HEK293 (cell line): ENCODE measurements around the gene STK36.

Experiments
- CTCF ChIA-PET: fragments of 350-600 bp; formaldehyde crosslinking; extraction: SDS; loops from one replicate; lab custom pipeline; 2021; ENCODE audit warnings: antibody characterized with exemption; lab: Yijun Ruan, JAX
- POLR2A ChIA-PET: fragments of 300-600 bp; formaldehyde crosslinking; extraction: SDS; loops from one replicate; lab custom pipeline; 2020; ENCODE audit warnings: antibody characterized with exemption, inconsistent platforms; lab: Yijun Ruan, JAX
- H3K27ac ChIP-seq: fragments of 200-500 bp; sonication (Bioruptor generic); 2 replicates; pipeline ENCODE4 v1.5.1; 2014; ENCODE audit warnings: low read depth, low read length, control low read depth, inconsistent platforms; ENCODE audit errors: extremely low read depth
- H3K36me3 ChIP-seq, 2 experiments: fragments of 200-500 bp in 1 of 2; sonication (Bioruptor generic) in 1 of 2; 1 replicate in 1 of 2; 2 replicates in 1 of 2; pipeline ENCODE4 v1.5.1; 2014 to 2017; ENCODE audit warnings: inconsistent platforms in 2 of 2, low read length in 2 of 2; ENCODE audit not compliant: control insufficient read depth in 2 of 2, insufficient read depth in 1 of 2
- H3K4me1 ChIP-seq: fragments of 200-500 bp; sonication (Bioruptor generic); 2 replicates; pipeline ENCODE4 v1.5.1; 2014; ENCODE audit warnings: mild to moderate bottlenecking, low read length, inconsistent platforms; ENCODE audit not compliant: control insufficient read depth, insufficient read depth
- H3K4me3 ChIP-seq: 2 replicates; pipeline ENCODE4 v1.5.1; 2011; ENCODE audit warnings: low read depth, mild to moderate bottlenecking, control low read depth, low read length, moderate library complexity
- H3K9me3 ChIP-seq: fragments of 200-500 bp; sonication (Bioruptor generic); 2 replicates; pipeline ENCODE4 v1.5.1; 2014; ENCODE audit warnings: low read depth, low read length, inconsistent platforms; ENCODE audit not compliant: control insufficient read depth, insufficient read depth
- KLF16 ChIP-seq: fragments of 450-650 bp; formaldehyde crosslinking; IDR thresholded peaks from 2 replicates; pipeline ENCODE4 v1.5.1; 2017; ENCODE audit warnings: missing biosample characterization, missing genetic modification characterization
- PRDM1 ChIP-seq: fragments of 450-650 bp; formaldehyde crosslinking; IDR thresholded peaks from 2 replicates; pipeline ENCODE4; 2016; ENCODE audit warnings: missing biosample characterization, missing genetic modification characterization
- SP7 ChIP-seq: fragments of 450-650 bp; formaldehyde crosslinking; IDR thresholded peaks from 2 replicates; pipeline ENCODE4 v1.5.1; 2016; ENCODE audit warnings: missing biosample characterization, missing genetic modification characterization
- WT1 ChIP-seq: fragments of 450-650 bp; formaldehyde crosslinking; IDR thresholded peaks from 2 replicates; pipeline ENCODE4 v1.5.1; 2016; ENCODE audit warnings: missing biosample characterization, missing genetic modification characterization
- ZBTB7A ChIP-seq: fragments of 450-650 bp; formaldehyde crosslinking; IDR thresholded peaks from 2 replicates; pipeline ENCODE4 v1.5.1; 2016; ENCODE audit warnings: low read depth, missing biosample characterization, missing genetic modification characterization
- ZBTB8A ChIP-seq: fragments of 450-650 bp; formaldehyde crosslinking; IDR thresholded peaks from 2 replicates; pipeline ENCODE4 v1.5.1; 2016; ENCODE audit warnings: missing biosample characterization, missing genetic modification characterization
- ZFP41 ChIP-seq: fragments of 450-650 bp; formaldehyde crosslinking; IDR thresholded peaks from 2 replicates; pipeline ENCODE4 v1.5.1; 2016; ENCODE audit warnings: missing biosample characterization, missing genetic modification characterization, borderline replicate concordance
- ZNF16 ChIP-seq: fragments of 450-650 bp; formaldehyde crosslinking; IDR thresholded peaks from 2 replicates; pipeline ENCODE4 v1.5.1; 2016; ENCODE audit warnings: low read depth, missing biosample characterization, missing genetic modification characterization
- ZNF202 ChIP-seq: fragments of 450-650 bp; formaldehyde crosslinking; IDR thresholded peaks from 2 replicates; pipeline ENCODE4 v1.5.1; 2016; ENCODE audit warnings: missing biosample characterization, missing genetic modification characterization, borderline replicate concordance
- ZNF221 ChIP-seq: fragments of 450-650 bp; formaldehyde crosslinking; IDR thresholded peaks from 2 replicates; pipeline ENCODE4 v1.5.1; 2017; ENCODE audit warnings: missing biosample characterization, missing genetic modification characterization, borderline replicate concordance
- ZNF366 ChIP-seq: fragments of 450-650 bp; formaldehyde crosslinking; conservative IDR thresholded peaks from 2 replicates; pipeline ENCODE4 v1.5.1; 2016; ENCODE audit warnings: missing biosample characterization, missing genetic modification characterization
- ZNF37A ChIP-seq: fragments of 450-650 bp; IDR thresholded peaks from 2 replicates; pipeline ENCODE4 v1.5.1; 2018; ENCODE audit warnings: missing biosample characterization, missing genetic modification characterization
- ZNF394 ChIP-seq: fragments of 450-650 bp; formaldehyde crosslinking; IDR thresholded peaks from 2 replicates; pipeline ENCODE4 v1.5.1; 2016; ENCODE audit warnings: missing biosample characterization, missing genetic modification characterization, mild to moderate bottlenecking, moderate library complexity, borderline replicate concordance
- ZNF426 ChIP-seq: fragments of 450-650 bp; formaldehyde crosslinking; IDR thresholded peaks from 2 replicates; pipeline ENCODE4 v1.5.1; 2017; ENCODE audit warnings: missing biosample characterization, missing genetic modification characterization, mild to moderate bottlenecking, inconsistent platforms, moderate library complexity
- ZNF529 ChIP-seq: fragments of 450-650 bp; formaldehyde crosslinking; IDR thresholded peaks from 2 replicates; pipeline ENCODE4 v1.5.1; 2017; ENCODE audit warnings: missing genetic modification characterization, missing biosample characterization; ENCODE audit not compliant: insufficient replicate concordance
- ZNF558 ChIP-seq: fragments of 450-650 bp; formaldehyde crosslinking; IDR thresholded peaks from 2 replicates; pipeline ENCODE4 v1.5.1; 2016; ENCODE audit warnings: missing biosample characterization, missing genetic modification characterization
- ZNF571 ChIP-seq: fragments of 450-650 bp; formaldehyde crosslinking; IDR thresholded peaks from 2 replicates; pipeline ENCODE4 v1.5.0; 2017; ENCODE audit warnings: missing biosample characterization, missing genetic modification characterization
- ZNF585B ChIP-seq: fragments of 450-650 bp; formaldehyde crosslinking; IDR thresholded peaks from 2 replicates; pipeline ENCODE4 v1.5.1; 2016; ENCODE audit warnings: missing biosample characterization, missing genetic modification characterization
- ZNF664 ChIP-seq: fragments of 450-650 bp; formaldehyde crosslinking; IDR thresholded peaks from 2 replicates; pipeline ENCODE4 v1.5.1; 2016; ENCODE audit warnings: missing biosample characterization, missing genetic modification characterization
- ZNF677 ChIP-seq: fragments of 450-650 bp; IDR thresholded peaks from 2 replicates; pipeline ENCODE4 v1.5.0; 2018; ENCODE audit warnings: missing biosample characterization, mild to moderate bottlenecking, missing genetic modification characterization, moderate library complexity
- TF ChIP-seq, protein P1 (sequence below): fragments of 450-650 bp; IDR thresholded peaks from 2 replicates; pipeline ENCODE4 v1.5.1; 2018; ENCODE audit warnings: missing biosample characterization, mild to moderate bottlenecking, missing genetic modification characterization
- TF ChIP-seq, protein P2 (sequence below): fragments of 450-650 bp; formaldehyde crosslinking; IDR thresholded peaks from 2 replicates; pipeline ENCODE4 v1.5.1; 2016; ENCODE audit warnings: missing biosample characterization, missing genetic modification characterization
- TF ChIP-seq, protein P3 (sequence below): sonication (generic); formaldehyde crosslinking; IDR thresholded peaks from 2 replicates; pipeline ENCODE4 v1.8.1; 2022; ENCODE audit warnings: mild to moderate bottlenecking, moderate library complexity, missing genetic modification reagents
- TF ChIP-seq, protein P4 (sequence below): fragments of 450-650 bp; formaldehyde crosslinking; optimal IDR thresholded peaks from 2 replicates; pipeline ENCODE3; 2016; ENCODE audit warnings: missing biosample characterization, mild to moderate bottlenecking, missing genetic modification characterization
- TF ChIP-seq, protein P5 (sequence below): fragments of 450-650 bp; formaldehyde crosslinking; IDR thresholded peaks from 2 replicates; pipeline ENCODE4 v1.5.1; 2016; ENCODE audit warnings: missing biosample characterization, missing genetic modification characterization
- TF ChIP-seq, protein P6 (sequence below): fragments of 450-650 bp; formaldehyde crosslinking; IDR thresholded peaks from 2 replicates; pipeline ENCODE4 v1.5.1; 2016; ENCODE audit warnings: missing biosample characterization, missing genetic modification characterization

The STK36 gene

DNA sequence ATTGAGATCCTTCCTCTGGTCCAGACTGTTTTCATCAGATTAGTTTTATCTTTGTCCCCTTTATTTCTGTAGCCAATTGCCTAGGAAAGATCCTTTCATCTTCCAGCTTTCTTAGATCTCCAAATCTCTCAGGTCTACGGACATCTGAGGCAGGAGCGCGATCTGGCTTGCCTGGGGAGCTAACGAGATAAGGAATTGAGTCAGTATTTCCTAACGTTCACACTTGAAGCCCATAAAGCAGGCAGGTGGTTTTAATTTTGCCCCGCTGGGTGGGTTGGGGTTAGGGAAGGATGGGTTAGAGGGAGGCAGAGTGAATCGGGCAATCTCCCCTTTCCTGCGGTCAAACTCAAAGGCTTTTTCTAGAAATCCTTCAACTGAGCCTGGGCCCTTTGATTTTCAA, 38.0 kb downstream of the STK36 start:
- H3K27ac ChIP-seq, result no peak overlapping the region
- peaks cover 3% of the 10 kb centered on the region for H3K4me1 ChIP-seq
- H3K9me3 ChIP-seq, result no peaks in the 10 kb centered on the region
- TF ChIP-seq ZNF202 (no peak), ZBTB8A (tag by site-specific recombination) (no peak), ZNF558 (tag by site-specific recombination) (no peak), ZNF585B (tag by site-specific recombination) (no peak), ZBTB7A (tag by site-specific recombination) (no peak), ZNF571 (no peak), ZNF37A (tag by site-specific recombination) (no peak), ZNF221 (no peak), ZNF664 (tag by site-specific recombination) (no peak), ZNF426 (tag by site-specific recombination) (no peak), ZNF529 (no peak), ZFP41 (no peak)
- TF ChIP-seq, protein P1, sequence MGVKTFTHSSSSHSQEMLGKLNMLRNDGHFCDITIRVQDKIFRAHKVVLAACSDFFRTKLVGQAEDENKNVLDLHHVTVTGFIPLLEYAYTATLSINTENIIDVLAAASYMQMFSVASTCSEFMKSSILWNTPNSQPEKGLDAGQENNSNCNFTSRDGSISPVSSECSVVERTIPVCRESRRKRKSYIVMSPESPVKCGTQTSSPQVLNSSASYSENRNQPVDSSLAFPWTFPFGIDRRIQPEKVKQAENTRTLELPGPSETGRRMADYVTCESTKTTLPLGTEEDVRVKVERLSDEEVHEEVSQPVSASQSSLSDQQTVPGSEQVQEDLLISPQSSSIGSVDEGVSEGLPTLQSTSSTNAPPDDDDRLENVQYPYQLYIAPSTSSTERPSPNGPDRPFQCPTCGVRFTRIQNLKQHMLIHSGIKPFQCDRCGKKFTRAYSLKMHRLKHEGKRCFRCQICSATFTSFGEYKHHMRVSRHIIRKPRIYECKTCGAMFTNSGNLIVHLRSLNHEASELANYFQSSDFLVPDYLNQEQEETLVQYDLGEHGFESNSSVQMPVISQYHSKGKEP (tag by site-specific recombination), result no peak
- TF ChIP-seq, protein P2, sequence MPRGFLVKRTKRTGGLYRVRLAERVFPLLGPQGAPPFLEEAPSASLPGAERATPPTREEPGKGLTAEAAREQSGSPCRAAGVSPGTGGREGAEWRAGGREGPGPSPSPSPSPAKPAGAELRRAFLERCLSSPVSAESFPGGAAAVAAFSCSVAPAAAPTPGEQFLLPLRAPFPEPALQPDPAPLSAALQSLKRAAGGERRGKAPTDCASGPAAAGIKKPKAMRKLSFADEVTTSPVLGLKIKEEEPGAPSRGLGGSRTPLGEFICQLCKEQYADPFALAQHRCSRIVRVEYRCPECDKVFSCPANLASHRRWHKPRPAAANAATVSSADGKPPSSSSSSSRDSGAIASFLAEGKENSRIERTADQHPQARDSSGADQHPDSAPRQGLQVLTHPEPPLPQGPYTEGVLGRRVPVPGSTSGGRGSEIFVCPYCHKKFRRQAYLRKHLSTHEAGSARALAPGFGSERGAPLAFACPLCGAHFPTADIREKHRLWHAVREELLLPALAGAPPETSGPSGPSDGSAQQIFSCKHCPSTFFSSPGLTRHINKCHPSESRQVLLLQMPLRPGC (tag by site-specific recombination), result no peak
- TF ChIP-seq, protein P3, sequence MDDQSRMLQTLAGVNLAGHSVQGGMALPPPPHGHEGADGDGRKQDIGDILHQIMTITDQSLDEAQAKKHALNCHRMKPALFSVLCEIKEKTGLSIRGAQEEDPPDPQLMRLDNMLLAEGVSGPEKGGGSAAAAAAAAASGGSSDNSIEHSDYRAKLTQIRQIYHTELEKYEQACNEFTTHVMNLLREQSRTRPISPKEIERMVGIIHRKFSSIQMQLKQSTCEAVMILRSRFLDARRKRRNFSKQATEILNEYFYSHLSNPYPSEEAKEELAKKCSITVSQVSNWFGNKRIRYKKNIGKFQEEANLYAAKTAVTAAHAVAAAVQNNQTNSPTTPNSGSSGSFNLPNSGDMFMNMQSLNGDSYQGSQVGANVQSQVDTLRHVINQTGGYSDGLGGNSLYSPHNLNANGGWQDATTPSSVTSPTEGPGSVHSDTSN (CRISPR knock-in tag), result no peak
- TF ChIP-seq, protein P4, sequence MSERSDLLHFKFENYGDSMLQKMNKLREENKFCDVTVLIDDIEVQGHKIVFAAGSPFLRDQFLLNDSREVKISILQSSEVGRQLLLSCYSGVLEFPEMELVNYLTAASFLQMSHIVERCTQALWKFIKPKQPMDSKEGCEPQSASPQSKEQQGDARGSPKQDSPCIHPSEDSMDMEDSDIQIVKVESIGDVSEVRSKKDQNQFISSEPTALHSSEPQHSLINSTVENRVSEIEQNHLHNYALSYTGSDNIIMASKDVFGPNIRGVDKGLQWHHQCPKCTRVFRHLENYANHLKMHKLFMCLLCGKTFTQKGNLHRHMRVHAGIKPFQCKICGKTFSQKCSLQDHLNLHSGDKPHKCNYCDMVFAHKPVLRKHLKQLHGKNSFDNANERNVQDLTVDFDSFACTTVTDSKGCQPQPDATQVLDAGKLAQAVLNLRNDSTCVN (tag by site-specific recombination), result no peak
- peaks cover 0 to 8% of the 10 kb centered on the region in 2 experiments; a peak in 2 of 3 replicates for H3K36me3 ChIP-seq
- no peak overlapping the region for H3K4me3 ChIP-seq
- ChIA-PET CTCF (interaction anchor here (0.6 to 2.8 kb wide), 17 partner anchors 8 to 270 kb away, joined by 3 to 41 read pairs (median 4); no protein-coding TSS in a partner anchor), POLR2A (interaction anchor here (0.5 to 1.8 kb wide), 7 partner anchors 13 to 440 kb away, joined by 3 to 12 read pairs (median 5); partner anchors contain the start of genes AAMP, BCS1L, PNKD and RNF25)

DNA sequence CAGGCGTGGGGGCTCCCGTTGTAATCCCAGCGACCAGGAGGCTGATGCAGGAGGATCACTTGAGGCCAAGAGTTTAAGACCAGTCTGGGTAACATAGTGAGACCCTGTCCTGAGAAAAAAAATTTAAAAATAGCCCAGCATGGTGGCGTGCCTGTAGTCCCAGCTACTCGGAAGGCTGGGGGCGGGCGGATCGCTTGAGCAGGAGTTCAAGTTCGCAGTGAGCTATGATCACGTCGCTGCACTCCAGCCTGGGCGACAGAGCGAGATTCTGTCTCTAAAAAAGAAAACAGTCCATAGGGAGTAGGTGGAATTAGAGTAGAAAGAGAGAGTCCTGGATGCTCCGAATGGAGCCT, 38.4 kb downstream of the STK36 start:
- Histone ChIP-seq H3K9me3 (no peaks in the 10 kb centered on the region), H3K36me3 (peaks cover 0 to 10% of the 10 kb centered on the region in 2 experiments; a peak in 2 of 3 replicates), H3K27ac (no peak overlapping the region), H3K4me3 (no peak overlapping the region), H3K4me1 (peaks cover 3% of the 10 kb centered on the region)
- CTCF ChIA-PET, result interaction anchor here (0.6 to 2.8 kb wide), 21 partner anchors 8 to 270 kb away, joined by 3 to 41 read pairs (median 4); partner anchors contain the start of gene CYP27A1
- POLR2A ChIA-PET, result interaction anchor here (0.5 to 1.8 kb wide), 6 partner anchors 13 to 440 kb away, joined by 3 to 12 read pairs (median 6); partner anchors contain the start of genes AAMP, BCS1L, PNKD and RNF25
- TF ChIP-seq, protein P5, sequence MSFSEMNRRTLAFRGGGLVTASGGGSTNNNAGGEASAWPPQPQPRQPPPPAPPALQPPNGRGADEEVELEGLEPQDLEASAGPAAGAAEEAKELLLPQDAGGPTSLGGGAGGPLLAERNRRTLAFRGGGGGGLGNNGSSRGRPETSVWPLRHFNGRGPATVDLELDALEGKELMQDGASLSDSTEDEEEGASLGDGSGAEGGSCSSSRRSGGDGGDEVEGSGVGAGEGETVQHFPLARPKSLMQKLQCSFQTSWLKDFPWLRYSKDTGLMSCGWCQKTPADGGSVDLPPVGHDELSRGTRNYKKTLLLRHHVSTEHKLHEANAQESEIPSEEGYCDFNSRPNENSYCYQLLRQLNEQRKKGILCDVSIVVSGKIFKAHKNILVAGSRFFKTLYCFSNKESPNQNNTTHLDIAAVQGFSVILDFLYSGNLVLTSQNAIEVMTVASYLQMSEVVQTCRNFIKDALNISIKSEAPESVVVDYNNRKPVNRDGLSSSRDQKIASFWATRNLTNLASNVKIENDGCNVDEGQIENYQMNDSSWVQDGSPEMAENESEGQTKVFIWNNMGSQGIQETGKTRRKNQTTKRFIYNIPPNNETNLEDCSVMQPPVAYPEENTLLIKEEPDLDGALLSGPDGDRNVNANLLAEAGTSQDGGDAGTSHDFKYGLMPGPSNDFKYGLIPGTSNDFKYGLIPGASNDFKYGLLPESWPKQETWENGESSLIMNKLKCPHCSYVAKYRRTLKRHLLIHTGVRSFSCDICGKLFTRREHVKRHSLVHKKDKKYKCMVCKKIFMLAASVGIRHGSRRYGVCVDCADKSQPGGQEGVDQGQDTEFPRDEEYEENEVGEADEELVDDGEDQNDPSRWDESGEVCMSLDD (tag by site-specific recombination), result no peak
- TF ChIP-seq SP7 (tag by site-specific recombination), result no peak
- TF ChIP-seq KLF16 (tag by site-specific recombination), result no peak
- TF ChIP-seq, protein P6, sequence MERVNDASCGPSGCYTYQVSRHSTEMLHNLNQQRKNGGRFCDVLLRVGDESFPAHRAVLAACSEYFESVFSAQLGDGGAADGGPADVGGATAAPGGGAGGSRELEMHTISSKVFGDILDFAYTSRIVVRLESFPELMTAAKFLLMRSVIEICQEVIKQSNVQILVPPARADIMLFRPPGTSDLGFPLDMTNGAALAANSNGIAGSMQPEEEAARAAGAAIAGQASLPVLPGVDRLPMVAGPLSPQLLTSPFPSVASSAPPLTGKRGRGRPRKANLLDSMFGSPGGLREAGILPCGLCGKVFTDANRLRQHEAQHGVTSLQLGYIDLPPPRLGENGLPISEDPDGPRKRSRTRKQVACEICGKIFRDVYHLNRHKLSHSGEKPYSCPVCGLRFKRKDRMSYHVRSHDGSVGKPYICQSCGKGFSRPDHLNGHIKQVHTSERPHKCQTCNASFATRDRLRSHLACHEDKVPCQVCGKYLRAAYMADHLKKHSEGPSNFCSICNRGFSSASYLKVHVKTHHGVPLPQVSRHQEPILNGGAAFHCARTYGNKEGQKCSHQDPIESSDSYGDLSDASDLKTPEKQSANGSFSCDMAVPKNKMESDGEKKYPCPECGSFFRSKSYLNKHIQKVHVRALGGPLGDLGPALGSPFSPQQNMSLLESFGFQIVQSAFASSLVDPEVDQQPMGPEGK, result no peak
- TF ChIP-seq ZNF16, result no peak
- TF ChIP-seq WT1 (tag by site-specific recombination), result no peak
- TF ChIP-seq ZNF677, result no peak
- TF ChIP-seq ZNF394 (tag by site-specific recombination), result no peak
- TF ChIP-seq ZNF366, result no peak
- no peak for TF ChIP-seq PRDM1 (tag by site-specific recombination)
